ENCODE results near the gene EXOC4. TPM values are rescaled to one million over a fixed set of nuclear protein-coding genes. Genes with fewer than 3 reads are reported as not detected.

Gene EXOC4
- total RNA-seq, 1 donor from 2014 or later = 41.3 TPM

DNA sequence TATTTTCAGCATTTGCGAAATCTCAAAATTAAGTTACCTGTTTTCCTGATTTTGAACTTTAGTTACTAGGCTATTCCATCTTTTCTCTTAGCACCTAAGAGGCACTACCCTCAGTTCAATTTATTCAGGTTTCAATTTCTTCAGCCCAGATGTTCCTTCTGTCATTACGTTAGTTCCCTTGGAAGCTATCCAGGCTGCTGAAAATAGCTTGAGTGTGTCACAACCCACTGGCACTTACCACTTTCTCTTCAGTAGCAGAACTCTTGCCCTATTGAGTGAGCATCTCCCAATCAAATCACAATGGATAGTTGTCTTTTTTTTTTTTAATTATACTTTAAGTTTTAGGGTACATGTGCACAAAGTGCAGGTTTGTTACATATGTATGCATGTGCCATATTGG is 541.6 kb downstream of the EXOC4 start:
- TF ChIP-seq, protein P1, sequence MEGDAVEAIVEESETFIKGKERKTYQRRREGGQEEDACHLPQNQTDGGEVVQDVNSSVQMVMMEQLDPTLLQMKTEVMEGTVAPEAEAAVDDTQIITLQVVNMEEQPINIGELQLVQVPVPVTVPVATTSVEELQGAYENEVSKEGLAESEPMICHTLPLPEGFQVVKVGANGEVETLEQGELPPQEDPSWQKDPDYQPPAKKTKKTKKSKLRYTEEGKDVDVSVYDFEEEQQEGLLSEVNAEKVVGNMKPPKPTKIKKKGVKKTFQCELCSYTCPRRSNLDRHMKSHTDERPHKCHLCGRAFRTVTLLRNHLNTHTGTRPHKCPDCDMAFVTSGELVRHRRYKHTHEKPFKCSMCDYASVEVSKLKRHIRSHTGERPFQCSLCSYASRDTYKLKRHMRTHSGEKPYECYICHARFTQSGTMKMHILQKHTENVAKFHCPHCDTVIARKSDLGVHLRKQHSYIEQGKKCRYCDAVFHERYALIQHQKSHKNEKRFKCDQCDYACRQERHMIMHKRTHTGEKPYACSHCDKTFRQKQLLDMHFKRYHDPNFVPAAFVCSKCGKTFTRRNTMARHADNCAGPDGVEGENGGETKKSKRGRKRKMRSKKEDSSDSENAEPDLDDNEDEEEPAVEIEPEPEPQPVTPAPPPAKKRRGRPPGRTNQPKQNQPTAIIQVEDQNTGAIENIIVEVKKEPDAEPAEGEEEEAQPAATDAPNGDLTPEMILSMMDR (conservative IDR thresholded peaks at IDR 0.05; ENCODE audit: low read depth, low read length) = no peak

DNA sequence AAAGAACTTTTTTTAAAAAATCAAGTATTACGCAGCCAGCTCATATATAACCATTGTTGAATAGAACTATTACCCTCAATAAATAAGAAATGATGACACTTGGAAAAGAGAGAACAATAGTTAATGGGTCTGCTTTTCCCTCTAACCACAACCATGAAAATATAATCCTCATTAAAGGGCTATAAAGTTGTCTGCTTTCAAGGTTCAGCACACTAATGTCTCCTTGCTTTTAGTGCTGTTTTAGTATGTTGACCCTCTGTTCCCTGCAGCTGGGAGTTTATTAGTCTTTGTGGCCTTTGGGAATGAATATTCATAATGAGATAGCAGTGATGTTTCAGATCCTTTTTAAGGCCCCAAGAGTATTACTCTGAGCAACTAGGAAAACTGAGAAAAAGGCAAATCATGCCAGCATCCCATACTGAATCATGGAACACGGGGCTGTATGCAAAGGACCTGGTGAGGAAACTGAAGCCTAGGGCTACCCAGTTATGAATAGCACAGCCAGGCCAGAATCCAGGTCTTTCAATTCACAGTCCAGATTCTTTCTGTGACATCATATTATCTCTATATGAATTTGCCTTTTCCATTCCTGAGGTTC is 542.3 kb downstream of the EXOC4 start:
- DNase-seq (ENCODE audit: low read depth) = no peak
- no peak overlapping the region for H3K4me3 ChIP-seq (ENCODE audit: low read depth, low read length)
- TF ChIP-seq, protein P1 (conservative IDR thresholded peaks at IDR 0.05; ENCODE audit: low read depth, low read length) = no peak

More for the DNA sequence above, 541.6 kb downstream of the EXOC4 start:
- H3K4me3 ChIP-seq (ENCODE audit: low read depth, low read length) = no peak overlapping the region
- DNase-seq (ENCODE audit: low read depth) = no peak

DNA sequence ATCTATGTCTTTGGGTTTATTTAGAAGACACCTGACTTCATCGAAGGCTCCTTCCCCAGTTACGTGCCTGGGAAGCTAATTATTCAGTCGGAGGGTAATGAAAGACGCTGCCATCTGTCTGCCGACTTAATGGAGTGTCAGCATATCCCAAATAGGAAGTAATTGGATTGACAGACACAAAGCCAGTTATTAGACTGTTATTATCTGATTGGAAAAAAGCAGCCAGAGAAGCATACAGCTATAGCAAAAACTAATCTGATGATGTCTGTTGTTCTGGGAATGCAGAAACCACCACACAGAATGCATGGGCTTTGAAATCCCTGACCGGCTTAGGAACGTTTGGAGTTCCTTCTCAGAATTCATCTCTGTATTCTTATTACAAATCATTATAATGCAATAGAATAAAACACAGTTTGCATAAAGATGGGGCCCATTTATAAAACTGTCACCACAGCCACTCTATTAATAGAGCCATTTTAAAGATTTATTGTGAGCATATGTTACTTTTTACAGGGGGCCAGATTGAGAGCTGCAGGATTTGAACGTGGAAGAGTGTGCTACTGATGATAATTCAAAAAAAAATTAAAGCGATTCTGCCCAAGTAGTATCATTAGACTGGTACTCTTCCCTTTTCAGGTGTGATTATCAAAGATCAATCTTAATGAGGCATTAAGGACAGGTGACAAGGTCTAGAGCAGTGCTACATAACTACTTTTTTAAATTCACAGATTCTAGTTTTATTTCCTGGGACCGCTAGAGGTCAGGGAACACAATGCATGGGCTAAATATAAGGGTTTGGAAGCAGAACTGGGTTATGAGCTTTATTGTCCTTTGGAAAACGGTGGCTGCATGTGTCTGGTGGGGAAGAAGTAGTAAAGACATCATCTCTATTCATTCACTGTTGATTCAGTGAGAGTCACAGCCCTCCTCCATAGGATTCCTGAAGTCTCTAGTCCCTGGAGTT is 544.2 kb downstream of the EXOC4 start:
- TF ChIP-seq, protein P1 (conservative IDR thresholded peaks at IDR 0.05; ENCODE audit: low read depth, low read length) = no peak
- DNase-seq (ENCODE audit: low read depth) = no peak
- H3K4me3 ChIP-seq (ENCODE audit: low read depth, low read length) = no peak overlapping the region

DNA sequence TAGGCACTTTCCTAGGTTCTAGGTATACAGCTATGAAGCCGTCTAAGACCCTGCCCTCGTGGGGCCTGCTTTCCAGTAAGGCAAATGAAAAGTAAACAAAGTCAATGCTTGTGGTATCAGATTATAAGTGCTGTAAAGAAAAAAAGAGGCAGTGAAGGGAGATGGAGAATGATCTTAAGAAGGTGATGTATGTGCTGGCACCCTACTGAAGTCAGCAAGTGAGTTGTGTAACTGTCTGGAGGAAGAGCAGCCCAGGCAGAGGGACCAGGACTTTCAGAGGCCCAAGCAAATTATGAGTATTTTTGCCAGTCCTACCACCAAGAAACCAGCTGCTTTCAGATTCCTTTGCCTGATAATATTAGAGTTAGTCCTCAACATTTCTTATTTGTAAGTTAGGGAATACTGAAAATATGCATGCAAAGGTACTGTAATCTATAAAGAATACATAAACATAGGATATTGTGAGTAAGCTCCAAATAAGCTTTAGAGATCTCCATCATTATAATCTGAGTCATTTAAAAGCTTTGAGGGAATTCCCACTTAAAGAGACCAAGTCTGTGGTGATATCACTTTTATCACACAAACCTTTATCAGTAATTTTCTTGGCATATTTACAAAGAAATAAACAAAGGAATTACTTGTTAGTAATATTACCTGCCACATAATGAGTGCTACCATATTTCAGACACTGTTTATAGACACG is 545.1 kb downstream of the EXOC4 start:
- DNase-seq (ENCODE audit: low read depth) = no peak
- H3K4me3 ChIP-seq (ENCODE audit: low read depth, low read length) = no peak overlapping the region
- TF ChIP-seq, protein P1 (conservative IDR thresholded peaks at IDR 0.05; ENCODE audit: low read depth, low read length) = no peak

DNA sequence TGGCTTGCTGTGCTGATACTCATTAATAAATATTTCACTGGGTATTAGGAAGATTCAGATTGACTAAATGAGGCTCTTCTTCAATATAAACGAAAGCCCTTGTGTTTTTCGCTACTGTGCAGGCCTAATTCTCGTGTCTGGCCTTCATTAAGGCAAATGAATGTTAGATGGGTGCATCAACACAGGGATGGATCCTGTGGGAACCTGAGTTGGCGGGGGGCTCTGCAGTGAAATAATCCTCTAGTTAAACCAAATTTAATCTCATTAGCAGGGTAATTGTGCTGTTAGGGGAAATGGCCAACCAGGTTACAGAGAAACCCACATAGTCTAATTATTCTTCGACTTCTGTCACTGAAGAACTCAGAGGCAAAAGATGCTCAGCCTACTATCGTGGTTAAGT is 548.5 kb downstream of the EXOC4 start:
- no peak overlapping the region for H3K4me3 ChIP-seq (ENCODE audit: low read depth, low read length)
- no peak for DNase-seq (ENCODE audit: low read depth)
- TF ChIP-seq, protein P1 (conservative IDR thresholded peaks at IDR 0.05; ENCODE audit: low read depth, low read length) = no peak

DNA sequence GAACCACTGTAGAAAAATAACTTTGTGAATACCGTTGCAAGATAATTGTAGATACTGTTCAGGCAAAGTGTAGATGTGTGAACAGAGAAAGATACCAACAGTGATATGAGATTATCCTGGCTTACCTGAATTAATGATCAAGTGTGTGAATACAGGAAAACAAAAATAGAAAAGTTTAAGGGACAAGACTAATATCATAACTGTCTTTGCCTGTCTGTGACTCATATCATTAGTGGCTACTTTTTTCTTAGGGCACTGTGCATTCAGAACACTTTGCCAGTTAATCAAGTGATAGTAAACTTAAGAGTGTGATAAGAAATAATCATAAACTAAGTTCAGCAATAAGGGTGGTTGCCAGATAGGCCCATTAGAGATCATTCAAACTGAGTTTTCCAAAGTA is 551.2 kb downstream of the EXOC4 start:
- no peak overlapping the region for H3K4me3 ChIP-seq (ENCODE audit: low read depth, low read length)
- no peak for DNase-seq (ENCODE audit: low read depth)
- TF ChIP-seq, protein P1 (conservative IDR thresholded peaks at IDR 0.05; ENCODE audit: low read depth, low read length) = no peak
